ENCODE measurements around the gene SLC31A1.
"Not testable (repeated sequence)": the region's sequence is repeated elsewhere in the genome, so short reads cannot be mapped to it uniquely, and the experiment has no call there.

Gene SLC31A1

DNA sequence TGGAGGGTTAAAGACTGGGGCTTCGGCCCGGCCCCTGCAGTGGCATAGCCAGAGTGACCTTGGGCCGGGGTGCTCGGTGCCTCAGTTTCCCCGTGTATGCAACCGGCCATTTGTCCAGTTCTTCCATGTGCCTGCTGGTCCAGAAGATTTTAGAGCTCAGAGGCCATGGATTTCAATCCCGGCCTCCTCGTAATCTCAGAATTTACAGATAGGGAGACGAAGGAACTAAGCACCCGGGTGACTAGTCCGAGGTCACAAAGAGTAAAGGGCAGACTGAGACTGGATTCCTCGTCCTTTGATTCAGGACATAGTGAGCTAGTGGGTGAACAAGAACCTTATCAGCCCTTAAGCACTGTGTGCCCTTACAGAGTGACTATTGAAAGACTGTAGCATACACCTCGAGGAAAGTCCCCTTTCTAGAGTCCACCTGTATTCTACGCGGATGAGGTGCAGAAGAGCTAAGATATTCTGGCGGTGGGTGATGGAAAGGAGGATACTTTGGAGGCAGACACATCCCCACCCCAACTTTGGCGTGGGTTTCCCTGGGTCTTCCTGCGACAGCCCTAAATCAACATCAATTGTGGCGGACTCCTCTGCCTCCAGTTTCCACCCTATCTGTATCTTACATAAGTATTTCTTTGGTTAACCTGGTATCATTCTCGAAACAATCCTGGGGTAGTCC, 597 bp downstream of the SLC31A1 start:
- peak in 1 of 2 experiments; percentile 14 for DNase-seq

GRCh38 chr9:113222482-113222841, 1.1 kb downstream of the SLC31A1 start:
- DNase-seq: no peak

GRCh38 chr9:113223963-113224362, 2.6 kb downstream of the SLC31A1 start:
- DNase-seq: no peak

GRCh38 chr9:113227436-113227835, 6.1 kb downstream of the SLC31A1 start:
- no peak for DNase-seq

DNA sequence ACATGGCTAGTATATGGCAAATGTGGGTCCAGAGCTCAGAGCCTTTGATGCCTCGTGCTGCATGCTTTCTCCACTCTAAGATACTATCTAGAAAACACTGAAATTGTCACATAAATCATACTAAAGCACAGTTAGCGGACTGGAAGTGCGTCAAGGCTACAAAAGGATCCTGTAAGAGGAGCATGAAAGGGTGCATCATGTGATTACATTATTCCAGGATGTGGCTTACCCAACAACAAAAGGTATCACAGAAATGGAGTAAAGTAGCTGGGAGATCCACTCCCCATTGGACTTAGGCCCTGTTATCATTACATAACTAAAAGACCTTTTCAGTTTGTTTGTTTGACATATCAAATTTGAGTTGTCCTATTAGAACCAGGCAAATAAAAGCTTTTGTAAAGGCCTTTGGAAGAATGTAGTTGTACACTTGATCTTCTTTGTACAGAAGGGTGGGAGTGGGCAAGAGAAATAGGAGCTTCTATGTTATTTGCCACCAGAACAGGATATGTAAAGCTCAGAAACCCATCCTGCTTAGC, 6.9 kb downstream of the SLC31A1 start:
- DNase-seq: no peak

DNA sequence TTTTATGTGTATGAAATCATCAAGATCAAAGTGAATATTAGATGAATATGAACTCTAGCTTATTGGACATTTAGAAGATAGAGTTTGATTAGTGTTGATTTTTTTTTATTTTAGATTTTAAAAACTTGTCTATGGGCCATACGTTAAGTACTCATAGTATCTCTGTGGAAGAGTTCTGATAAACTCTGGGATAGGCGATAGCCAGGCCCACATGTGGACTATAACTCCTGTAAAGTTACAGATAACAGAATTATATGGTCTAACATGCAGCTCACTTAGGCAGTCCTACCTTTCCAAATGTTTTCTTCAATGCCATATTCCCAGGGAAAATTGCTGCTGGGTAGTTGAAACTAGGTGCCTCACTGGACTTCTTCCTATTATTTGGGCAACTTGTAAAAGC, 10.4 kb downstream of the SLC31A1 start:
- no peak for DNase-seq

DNA sequence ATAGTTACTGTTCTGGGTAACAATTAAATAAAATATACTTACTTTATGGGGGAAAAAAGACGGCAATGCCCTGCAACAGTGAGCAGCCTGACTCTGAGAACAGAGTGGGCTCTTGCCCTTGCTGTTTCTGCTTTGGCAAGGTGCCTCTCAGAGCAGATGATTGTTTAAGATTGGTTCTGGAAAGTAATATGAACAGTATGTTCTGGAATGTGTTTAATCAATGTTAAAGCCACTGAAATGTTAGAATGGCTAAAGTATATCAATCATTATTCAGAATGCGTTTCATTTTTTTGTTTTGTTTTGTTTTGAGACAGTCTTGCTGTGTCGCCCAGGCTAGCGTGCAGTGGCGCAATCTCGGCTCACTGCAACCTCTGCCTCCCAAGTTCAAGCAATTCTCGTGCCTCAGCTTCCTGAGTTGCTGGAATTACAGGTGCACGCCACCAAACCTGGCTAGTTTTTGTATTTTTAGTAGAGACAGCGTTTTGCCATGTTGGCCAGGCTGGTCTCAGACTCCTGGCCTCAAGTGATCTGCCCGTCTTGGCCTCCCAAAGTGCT, 14.4 kb downstream of the SLC31A1 start:
- not testable (repeated sequence) for DNase-seq

DNA sequence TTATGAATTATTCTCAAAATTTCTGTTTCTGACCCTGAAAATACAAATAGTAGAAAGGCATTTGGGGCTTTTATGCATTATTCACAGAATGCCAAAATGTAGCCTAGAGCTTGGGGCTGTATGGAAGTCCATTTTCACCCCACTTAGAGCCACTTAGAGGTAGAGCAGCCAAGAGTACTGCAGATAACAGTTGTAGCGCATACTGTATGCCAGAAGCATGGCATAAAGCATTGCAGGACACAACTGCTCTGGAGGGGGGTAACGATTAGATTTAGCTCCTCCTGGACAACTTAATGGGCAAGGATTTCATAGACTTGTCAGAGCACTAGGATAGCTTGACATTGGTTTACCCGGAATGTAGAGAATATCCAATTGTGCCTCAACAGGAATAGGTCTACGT, 15.7 kb downstream of the SLC31A1 start:
- no peak for DNase-seq

DNA sequence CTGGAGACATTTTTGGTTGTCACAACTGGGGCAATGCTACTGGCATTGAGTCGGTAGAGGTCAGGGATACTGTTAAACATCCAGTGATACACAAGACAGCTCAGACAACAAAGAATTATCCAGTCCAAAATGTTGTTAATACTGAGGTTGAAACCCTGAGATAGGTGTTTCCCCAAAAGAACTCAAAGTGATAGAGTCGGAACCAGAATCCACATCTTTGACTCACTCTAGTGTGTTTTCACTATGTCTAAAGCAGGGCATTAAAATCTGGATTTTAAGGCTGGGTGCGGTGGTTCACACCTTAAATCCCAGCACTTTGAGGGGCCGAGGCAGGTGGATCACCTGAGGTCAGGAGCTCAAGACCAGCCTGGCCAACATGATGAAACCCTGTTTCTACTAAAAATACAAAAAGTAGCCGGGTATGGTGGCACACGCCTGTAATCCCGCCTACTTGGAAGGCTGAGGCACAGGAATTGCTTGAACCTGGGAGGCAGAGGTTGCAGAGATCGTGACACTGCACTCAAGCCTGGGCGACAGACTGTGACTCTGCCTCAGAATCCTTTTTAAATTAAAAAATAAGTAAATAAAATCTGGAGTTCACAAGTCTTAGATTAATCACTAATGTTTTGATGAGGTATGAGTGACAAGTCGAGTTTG, 17.0 kb downstream of the SLC31A1 start:
- DNase-seq: no peak

GRCh38 chr9:113238859-113239232, 17.5 kb downstream of the SLC31A1 start:
- DNase-seq: no peak

GRCh38 chr9:113241161-113241560, 19.8 kb downstream of the SLC31A1 start:
- no peak for DNase-seq

GRCh38 chr9:113244556-113244955, 23.2 kb downstream of the SLC31A1 start:
- DNase-seq: no peak

GRCh38 chr9:113245894-113246293, 24.6 kb downstream of the SLC31A1 start:
- no peak for DNase-seq

GRCh38 chr9:113246928-113247327, 25.6 kb downstream of the SLC31A1 start:
- DNase-seq: no peak

DNA sequence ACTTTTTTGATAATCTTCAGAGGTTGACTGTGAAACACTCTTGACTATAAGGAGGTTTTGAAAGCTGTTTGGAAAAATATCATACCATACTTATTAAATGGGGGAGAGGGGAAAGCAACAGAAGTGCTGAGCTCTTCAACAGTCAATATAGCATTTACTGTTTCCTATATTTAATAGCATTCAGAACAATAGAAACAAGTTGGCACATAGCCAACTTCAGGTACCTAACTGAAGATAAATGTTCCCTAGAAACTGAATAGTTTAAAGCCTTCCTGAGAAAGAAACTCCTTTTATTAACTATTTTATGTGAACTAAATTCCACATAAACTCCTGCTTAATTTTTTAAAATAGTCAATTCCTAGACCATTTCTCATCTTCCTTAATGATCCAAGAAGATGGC, 26.3 kb downstream of the SLC31A1 start:
- no peak for DNase-seq

- not testable (repeated sequence) for DNase-seq
Observed at GRCh38 chr9:113249661-113250060, 28.3 kb downstream of the SLC31A1 start.

- no peak for DNase-seq
Observed at GRCh38 chr9:113250807-113251206, 29.5 kb downstream of the SLC31A1 start.

GRCh38 chr9:113254991-113255390, 33.6 kb downstream of the SLC31A1 start:
- no peak for DNase-seq

GRCh38 chr9:113255438-113255837, 34.1 kb downstream of the SLC31A1 start:
- no peak for DNase-seq

- peak in 1 of 2 experiments; percentile 4 for DNase-seq
Observed at GRCh38 chr9:113257863-113258262, 36.5 kb downstream of the SLC31A1 start.

- DNase-seq: no peak
Observed at GRCh38 chr9:113258282-113258681, 36.9 kb downstream of the SLC31A1 start.

DNA sequence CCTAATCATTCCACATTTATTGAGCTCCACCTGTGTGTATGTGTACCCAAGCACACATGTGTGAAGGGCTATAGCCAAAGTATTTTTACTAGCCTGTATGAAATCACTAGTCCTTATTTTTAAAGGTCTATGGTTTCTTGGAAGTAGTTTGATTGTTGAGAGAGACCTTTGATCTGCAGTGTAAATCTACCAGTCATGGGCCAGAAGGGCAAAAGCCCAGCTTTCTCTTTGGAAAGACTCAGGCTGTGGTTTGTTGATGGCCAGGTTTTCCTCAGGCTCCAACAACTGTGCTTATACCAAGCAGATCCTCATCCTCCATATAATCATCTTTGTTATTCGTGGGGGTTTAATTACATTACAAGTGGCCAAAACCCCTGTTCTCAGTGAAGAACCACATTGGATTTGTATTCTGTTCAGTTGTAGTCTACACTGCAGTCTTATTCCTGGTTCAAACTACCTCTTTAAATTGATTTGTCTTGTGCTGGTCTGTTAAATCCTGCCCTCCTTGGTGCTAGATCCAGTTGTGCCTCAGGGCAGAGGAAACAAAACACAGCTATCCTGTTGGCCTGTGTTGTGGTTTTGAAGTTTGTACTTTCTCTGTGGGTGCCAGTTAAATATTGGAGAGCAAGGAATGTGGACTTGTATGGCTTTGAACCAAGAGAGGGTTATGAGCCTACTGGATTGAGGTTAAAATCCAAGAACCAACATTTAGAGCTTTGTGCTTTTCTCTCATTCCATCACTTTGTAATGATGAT, 40.8 kb downstream of the SLC31A1 start:
- DNase-seq: no peak

- DNase-seq: no peak
Observed at GRCh38 chr9:113266174-113266573, 44.8 kb downstream of the SLC31A1 start.

Measured in NCI-H2081 (cell line).